NT2/D1 (cell line): Measurements from ENCODE around the gene FLRT1.

ENCODE experiments used
- YY1 ChIP-seq: IDR thresholded peaks from 2 replicates; pipeline ENCODE4 v1.6.1; 2011; ENCODE audit not compliant: insufficient read length, insufficient read depth
- ZNF274 ChIP-seq: IDR thresholded peaks from 2 replicates; pipeline ENCODE4 v1.6.1; 2011; ENCODE audit warnings: mild to moderate bottlenecking, low read depth, low read length

- TF ChIP-seq YY1 = no peak
- no peak for TF ChIP-seq ZNF274
These were observed 626 bp downstream of the FLRT1 start for GRCh38 chr11:64036087-64037026.
